ENCODE results near the gene ZNF362. TPM values are rescaled to one million over a fixed set of nuclear protein-coding genes. Genes with fewer than 3 reads are reported as not detected.

ZNF362 gene
- total RNA-seq, 1 experiment from 2014 or later, result 11.1 TPM

DNA sequence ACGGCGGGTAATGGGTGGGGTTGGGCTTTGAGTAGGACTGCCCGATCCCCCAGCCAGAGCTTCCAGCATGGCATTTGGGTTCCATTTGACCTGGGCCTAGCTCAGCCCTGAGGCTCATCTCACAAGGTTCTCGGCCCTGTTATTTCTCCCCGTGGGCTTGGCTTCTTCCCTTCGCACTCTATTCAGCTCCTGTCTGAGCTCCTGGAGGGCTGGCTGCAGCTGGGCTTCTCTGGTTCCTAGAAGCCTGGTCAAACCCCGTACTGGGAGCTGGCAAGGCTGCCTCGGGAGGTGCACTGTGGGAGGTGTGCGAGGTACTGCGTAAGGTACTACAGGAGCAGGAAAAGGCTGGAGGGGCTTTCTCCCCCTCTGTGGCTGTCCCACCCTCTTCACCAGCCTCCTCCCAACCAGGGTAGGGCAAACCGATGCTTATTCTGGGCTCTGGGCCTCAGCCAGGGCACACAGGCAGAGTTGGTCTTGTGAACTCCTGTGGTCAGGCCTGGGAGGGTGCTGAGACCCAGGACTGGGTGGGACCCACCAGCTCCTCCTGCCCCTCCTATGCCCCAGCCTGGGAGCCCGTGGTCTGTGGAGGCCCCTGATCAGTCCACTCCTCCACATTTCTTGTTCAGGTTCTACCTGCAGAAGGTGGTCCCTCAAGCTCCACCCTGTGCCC is 63.8 kb downstream of the ZNF362 start:
- Histone ChIP-seq H3K9ac (ENCODE audit: low read length) (no peak overlapping the region), H3K27me3 (ENCODE audit: insufficient read depth, low read length) (no peaks in the 10 kb centered on the region), H3K36me3 (ENCODE audit: control insufficient read depth in 1 of 2, insufficient read depth in 2 of 2, low read length in 2 of 2) (peaks cover 21% of the 10 kb centered on the region in 2 experiments; a peak in 3 of 4 replicates), H3K4me3 (replicated peaks in 1 of 2; ENCODE audit: low read depth in 1 of 2, low read length in 2 of 2) (no peak overlapping the region), H3K79me2 (ENCODE audit: insufficient read depth, low read length) (no peaks in the 10 kb centered on the region), H3K4me2 (ENCODE audit: low read length) (no peak overlapping the region), H3K9me2 (ENCODE audit: insufficient read depth) (no peaks in the 10 kb centered on the region), H3K9me3 (ENCODE audit: control insufficient read depth in 1 of 2, insufficient read depth in 1 of 2, low read depth in 1 of 2, low read length in 2 of 2) (no peaks in the 10 kb centered on the region), H3K27ac (ENCODE audit: low read depth, low read length) (no peak overlapping the region), H4K20me1 (ENCODE audit: insufficient read depth) (no peaks in the 10 kb centered on the region), H3K4me1 (ENCODE audit: control insufficient read depth in 1 of 2, insufficient read depth in 2 of 2, low read length in 2 of 2) (no peaks in the 10 kb centered on the region), H2AFZ (ENCODE audit: low read depth, low read length, poor library complexity, severe bottlenecking) (no peak overlapping the region)
- RAD21 ChIA-PET (ENCODE audit: low non-redundant PET in 1 of 2, low total read pairs in 2 of 2, uncharacterized antibody in 2 of 2, unreplicated experiment in 2 of 2), result no interaction called here
- CTCF ChIA-PET, result no interaction called here
- POLR2A ChIA-PET, result interaction anchor here (1.0 kb wide), 1 partner anchor 27 kb away, joined by 3 read pairs; no protein-coding TSS in a partner anchor
- DNase-seq (ENCODE audit: low read depth, low spot score), result no peak
- ATAC-seq, result peak; percentile 21
- TF ChIP-seq FOSL1 (IDR thresholded peaks at IDR 0.05; ENCODE audit: low read depth) (no peak), CTCF (IDR thresholded peaks at IDR 0.05 in 2 of 3, conservative IDR thresholded peaks at IDR 0.05 in 1 of 3; ENCODE audit: borderline replicate concordance in 1 of 3, insufficient read depth in 1 of 3, low read depth in 2 of 3, low read length in 2 of 3) (no peak), EZH2phosphoT487 (IDR thresholded peaks at IDR 0.05; ENCODE audit: borderline replicate concordance) (no peak), CBX3 (IDR thresholded peaks at IDR 0.05; ENCODE audit: low read depth) (no peak), ELF1 (IDR thresholded peaks at IDR 0.05; ENCODE audit: borderline replicate concordance, low read depth) (no peak), ZFX (IDR thresholded peaks at IDR 0.05) (no peak), POLR2A (IDR thresholded peaks at IDR 0.05; ENCODE audit: borderline replicate concordance, extremely low read depth, insufficient read depth, insufficient read length) (no peak), REST (IDR thresholded peaks at IDR 0.05; ENCODE audit: low read depth) (no peak)
- TF ChIP-seq, protein P1, sequence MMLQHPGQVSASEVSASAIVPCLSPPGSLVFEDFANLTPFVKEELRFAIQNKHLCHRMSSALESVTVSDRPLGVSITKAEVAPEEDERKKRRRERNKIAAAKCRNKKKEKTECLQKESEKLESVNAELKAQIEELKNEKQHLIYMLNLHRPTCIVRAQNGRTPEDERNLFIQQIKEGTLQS (IDR thresholded peaks at IDR 0.05), result no peak
- BruUV-seq (replicated peaks), result no TSS peak
- intact Hi-C loops (cut with micrococcal nuclease), result no loop called here

Measured in HCT116 (cell line).